Measurements from ENCODE around the gene GOLGA7B.

GOLGA7B gene

DNA sequence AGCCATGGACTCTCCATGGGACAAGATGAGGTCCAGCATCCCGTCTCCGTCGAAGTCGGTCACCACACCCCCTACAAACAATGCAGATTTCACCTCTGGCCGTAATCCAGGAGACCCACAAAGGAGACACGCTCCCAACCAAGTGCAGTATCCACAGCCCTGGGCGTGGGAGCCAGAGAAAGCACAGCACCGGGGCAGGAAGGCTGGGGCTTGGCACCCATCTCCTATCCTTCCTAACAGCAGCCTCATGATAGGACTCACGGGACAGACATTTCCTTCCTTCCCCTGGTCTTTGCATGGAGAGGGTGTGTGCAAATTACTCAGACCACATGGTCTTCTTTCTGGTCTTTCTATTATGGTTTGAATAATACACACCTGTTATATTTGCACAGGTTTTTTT, 46.3 kb downstream of the GOLGA7B start:
- no peak for DNase-seq (ENCODE audit: low spot score)

DNA sequence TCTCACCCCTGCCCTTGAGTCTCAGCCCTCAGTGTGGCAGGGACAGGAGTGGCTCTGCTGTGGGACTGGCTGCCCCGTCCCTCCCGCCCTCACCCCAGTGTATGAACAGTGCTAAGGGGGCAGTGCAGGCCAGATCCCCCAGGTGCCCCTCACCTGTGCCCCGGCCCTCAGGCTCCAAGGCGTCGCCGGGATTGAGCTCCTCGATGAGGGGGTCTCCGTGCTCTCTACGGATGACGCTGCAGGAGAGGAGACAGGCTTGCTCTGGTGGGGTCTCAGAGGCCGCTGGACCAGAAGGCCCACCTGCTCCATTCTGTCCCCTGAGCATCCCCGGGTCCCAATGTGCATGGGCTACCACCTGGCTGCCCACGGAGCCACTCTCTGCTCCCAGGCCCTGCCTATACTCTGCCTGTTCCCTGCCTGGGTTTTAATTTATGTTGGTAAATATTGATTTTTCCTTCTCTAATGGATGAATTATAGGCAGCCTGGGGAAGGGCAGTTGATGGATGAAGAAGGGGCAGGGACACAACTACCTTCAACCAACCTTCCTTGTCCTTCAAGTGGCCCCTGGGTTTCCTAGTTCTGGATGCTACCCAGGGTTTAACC, 47.2 kb downstream of the GOLGA7B start:
- DNase-seq (ENCODE audit: low spot score), result no peak

GRCh38 chr10:97898429-97898828, 48.8 kb downstream of the GOLGA7B start:
- DNase-seq (ENCODE audit: low spot score), result no peak

DNA sequence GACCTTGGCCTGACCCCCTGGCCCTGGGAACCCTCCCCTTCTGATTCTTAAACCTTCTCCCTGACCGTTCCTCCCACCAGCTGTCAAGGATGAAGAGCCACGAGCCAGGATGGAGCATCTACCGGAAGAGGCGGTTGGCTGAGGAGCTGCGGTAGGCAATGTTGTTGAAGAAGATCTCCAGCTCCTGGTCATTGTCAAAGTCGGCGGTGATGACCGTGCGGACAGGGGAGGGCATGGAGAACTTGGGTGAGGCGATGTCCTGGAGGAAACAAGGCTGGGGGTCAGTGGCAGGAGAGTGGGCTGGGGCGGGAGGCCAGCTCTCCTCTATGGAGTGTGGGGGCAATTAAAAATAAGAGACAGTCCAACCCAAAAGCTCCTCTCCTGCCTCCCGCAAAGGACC, 51.7 kb downstream of the GOLGA7B start:
- no peak for DNase-seq (ENCODE audit: low spot score)

- no peak for DNase-seq (ENCODE audit: low spot score)
Observed at GRCh38 chr10:97903128-97904017, 53.7 kb downstream of the GOLGA7B start.

GRCh38 chr10:97904018-97904381, 54.4 kb downstream of the GOLGA7B start:
- no peak for DNase-seq (ENCODE audit: low spot score)

- no peak for DNase-seq (ENCODE audit: low spot score)
Observed at GRCh38 chr10:97904576-97904975, 54.9 kb downstream of the GOLGA7B start.

DNA sequence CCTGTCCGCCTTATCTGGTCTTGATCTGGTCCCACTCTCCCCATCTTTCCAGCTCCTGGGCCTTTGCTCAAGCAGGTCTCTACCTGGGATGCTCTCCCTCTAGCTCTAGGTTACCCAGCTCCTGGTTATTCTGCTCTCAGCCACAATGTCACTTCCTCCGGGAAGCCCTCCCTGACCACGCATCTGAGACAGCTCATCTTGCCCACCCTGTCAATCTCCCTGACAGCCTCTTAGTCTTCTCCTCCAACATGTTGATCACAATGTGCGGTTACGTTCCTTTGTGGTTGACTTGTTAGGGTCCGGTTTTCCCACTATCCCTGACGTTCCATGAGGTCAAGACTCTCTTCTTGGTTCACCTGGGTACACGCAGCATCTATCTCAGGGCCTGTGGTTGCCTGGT, 55.6 kb downstream of the GOLGA7B start:
- no peak for DNase-seq (ENCODE audit: low spot score)

GRCh38 chr10:97907211-97907610, 57.6 kb downstream of the GOLGA7B start:
- DNase-seq (ENCODE audit: low spot score), result no peak

DNA sequence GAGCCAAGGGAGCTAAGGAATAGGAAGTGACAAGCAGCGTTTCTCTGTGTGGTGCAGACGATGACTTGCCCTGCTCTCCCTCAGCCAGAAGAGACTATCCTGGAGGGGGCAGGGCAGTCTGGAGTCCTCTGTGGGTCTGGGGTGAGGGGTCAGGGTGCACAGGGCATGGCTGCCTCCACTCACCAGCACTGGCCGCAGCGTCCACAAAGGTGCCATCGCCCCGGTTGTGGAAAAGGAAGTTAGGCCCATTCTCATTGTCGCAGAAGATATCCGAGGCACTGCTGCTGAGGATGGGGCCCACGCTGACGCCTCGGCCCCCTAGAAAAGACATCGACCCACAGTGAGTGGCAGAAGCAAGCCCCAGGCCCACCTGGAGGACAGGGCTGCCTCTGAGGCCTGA, 58.2 kb downstream of the GOLGA7B start:
- DNase-seq (ENCODE audit: low spot score), result no peak

DNA sequence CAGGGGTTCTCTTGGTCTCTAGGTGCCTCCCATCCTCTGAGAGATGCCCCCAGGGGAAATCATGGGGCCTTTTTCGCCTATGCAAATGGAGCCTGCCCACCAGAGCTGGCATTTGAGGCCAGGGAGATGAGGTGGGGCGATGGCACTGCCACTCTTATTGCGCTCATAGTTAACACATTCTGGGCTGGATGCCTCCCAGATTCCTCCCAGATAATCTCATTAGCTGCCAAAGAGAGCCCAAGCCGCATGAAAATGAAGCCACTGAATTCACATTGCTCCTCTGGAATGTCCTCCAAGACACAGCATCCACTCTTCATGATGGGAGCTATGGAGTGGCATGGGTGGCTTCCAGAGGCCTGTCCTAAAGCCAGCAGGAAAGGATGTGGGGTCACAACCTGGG, 61.0 kb downstream of the GOLGA7B start:
- no peak for DNase-seq (ENCODE audit: low spot score)

GRCh38 chr10:97911217-97911616, 61.6 kb downstream of the GOLGA7B start:
- no peak for DNase-seq (ENCODE audit: low spot score)

GRCh38 chr10:97913193-97913592, 63.5 kb downstream of the GOLGA7B start:
- no peak for DNase-seq (ENCODE audit: low spot score)

GRCh38 chr10:97913614-97914013, 64.0 kb downstream of the GOLGA7B start:
- no peak for DNase-seq (ENCODE audit: low spot score)

- no peak for DNase-seq (ENCODE audit: low spot score)
Observed at GRCh38 chr10:97914171-97914836, 64.7 kb downstream of the GOLGA7B start.

DNA sequence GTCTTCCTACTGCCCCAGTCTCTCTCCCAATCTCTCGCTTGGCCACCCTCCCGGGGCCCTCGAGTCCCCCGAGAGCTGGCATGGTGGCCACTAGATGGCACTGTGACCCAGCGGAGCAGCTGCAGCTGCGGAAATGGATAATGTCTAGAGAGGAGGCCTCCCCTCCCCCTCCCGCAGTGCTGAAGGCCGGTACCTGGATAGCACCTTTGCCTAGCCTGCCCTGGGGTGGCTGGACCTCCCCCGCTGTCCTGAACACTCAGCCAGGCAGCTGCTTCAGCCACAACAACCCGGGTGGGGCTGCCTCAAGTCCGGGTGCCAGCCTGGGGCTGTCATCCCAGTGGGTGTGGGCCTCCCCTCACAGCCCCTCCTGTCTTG, 65.2 kb downstream of the GOLGA7B start:
- peak; percentile 83 for DNase-seq (ENCODE audit: low spot score)

DNA sequence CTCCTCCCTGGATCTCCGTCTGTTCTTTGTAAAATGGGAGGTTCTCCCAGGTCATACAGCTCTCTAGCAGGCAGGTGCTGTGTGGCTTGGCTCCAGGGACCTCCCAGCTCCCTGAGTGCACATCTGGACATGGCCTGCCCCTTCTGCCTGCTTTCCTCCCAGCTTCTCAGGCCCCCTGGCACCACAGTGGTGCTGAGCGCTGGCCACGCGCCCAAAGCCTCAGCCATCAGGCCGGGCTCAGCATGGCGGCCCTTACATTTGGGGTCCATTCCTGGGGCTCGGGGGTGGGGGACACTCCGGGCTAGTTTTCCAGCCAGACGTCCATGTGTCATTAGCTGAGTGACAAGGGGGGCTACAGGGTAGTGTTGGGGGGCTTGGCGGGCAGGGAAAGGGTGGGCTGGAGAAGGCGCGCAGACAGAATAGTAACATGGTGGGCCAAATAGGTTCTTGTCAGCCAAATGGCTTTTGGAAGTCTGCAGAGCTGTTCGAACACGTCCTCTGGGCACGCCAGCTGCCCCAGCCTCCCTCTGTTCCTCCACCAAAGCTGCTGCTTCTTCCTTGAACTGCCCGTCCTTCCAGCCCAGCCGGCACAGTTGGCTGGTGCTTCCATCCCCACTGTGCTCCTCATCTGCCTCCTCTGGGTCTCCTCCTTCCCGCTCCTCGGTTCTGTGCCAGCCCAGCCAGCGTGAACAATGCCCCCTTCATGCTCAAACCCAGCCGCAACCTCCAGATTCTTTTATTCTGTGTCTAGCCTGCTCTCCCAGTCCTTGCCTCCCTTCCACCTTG, 65.9 kb downstream of the GOLGA7B start:
- no peak for DNase-seq (ENCODE audit: low spot score)

DNA sequence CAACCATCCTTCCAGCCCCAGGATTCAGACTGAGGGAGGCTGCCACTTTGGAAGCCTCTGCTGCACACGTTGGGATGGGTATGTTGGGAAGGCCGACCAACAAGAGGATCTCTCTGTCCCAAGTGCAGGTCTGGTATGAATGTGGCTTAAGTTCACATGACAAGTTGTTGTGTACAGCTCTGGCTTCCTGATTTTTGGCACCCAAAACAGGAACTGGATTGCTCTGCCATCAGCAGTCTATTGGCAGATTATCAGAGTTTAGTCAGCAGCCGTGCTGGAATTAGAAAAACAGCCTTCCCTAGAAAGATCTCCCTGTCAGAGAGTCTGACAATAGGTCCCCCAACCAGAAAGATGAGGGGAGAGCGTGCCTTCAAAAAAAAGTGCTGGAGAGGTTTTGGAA, 66.9 kb downstream of the GOLGA7B start:
- DNase-seq (ENCODE audit: low spot score), result no peak

DNA sequence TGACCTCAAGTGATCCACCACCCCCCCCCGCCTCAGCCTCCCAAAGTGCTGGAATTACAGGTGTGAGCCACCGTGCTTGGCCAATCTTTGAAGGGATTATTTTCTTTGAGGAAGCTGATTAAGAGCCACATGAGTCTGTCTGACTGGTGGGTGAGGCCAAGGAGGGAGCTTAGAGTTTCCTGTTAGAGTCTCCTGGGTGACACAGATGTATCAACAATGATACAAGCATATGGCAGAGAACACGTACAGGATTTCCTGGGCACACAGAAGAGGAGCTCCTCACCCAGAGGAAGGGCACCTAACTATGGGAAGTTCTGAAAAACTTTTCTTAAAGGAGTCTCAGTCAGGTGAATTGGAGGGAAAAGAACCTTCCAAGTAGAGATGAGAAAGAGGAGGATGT, 69.4 kb downstream of the GOLGA7B start:
- DNase-seq (ENCODE audit: low spot score), result no peak

- DNase-seq (ENCODE audit: low spot score), result no peak
Observed at GRCh38 chr10:97920865-97921264, 71.2 kb downstream of the GOLGA7B start.
